Fibroblast of pulmonary artery (primary cell): ENCODE measurements around the gene FMN2.

Experiments used
- DNase-seq: peaks from one replicate; pipeline ENCODE4 v3.0.0-alpha.2; 2010; ENCODE audit warnings: low read depth
- H3K4me3 ChIP-seq: replicated peaks from 2 replicates; pipeline ENCODE4 v1.5.1; 2011; ENCODE audit warnings: low read depth, mild to moderate bottlenecking, control low read depth, low read length, moderate library complexity
- TF ChIP-seq, protein P1 (sequence below): IDR thresholded peaks from 2 replicates; pipeline ENCODE4 v1.5.1; 2011; ENCODE audit warnings: mild to moderate bottlenecking, control low read depth, low read length, inconsistent platforms; ENCODE audit errors: missing control alignments

Gene FMN2

GRCh38 chr1:240230816-240231215, 139.1 kb downstream of the FMN2 start:
- H3K4me3 ChIP-seq = no peak overlapping the region
- TF ChIP-seq, protein P1, sequence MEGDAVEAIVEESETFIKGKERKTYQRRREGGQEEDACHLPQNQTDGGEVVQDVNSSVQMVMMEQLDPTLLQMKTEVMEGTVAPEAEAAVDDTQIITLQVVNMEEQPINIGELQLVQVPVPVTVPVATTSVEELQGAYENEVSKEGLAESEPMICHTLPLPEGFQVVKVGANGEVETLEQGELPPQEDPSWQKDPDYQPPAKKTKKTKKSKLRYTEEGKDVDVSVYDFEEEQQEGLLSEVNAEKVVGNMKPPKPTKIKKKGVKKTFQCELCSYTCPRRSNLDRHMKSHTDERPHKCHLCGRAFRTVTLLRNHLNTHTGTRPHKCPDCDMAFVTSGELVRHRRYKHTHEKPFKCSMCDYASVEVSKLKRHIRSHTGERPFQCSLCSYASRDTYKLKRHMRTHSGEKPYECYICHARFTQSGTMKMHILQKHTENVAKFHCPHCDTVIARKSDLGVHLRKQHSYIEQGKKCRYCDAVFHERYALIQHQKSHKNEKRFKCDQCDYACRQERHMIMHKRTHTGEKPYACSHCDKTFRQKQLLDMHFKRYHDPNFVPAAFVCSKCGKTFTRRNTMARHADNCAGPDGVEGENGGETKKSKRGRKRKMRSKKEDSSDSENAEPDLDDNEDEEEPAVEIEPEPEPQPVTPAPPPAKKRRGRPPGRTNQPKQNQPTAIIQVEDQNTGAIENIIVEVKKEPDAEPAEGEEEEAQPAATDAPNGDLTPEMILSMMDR = no peak
- no peak for DNase-seq

DNA sequence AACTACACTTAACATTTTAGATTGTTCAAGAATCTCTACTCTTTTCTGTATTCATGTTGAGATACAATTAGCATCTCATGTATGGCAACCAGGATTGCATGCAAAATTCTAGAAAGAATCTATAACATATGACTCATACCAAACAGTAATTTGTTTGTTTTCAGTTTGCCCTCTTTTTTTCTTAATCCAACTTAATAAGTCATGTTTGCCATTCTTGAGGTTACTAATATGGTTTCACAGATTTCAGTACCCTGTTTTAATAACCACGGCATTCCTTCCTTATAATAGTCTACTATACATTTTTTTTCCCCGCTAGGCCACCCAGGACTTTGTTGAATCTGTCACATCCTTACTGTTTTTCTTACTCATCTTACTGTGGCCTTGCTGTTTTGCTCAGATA, 140.8 kb downstream of the FMN2 start:
- no peak overlapping the region for H3K4me3 ChIP-seq
- peak; percentile 6 for DNase-seq
- TF ChIP-seq, protein P1 = no peak

DNA sequence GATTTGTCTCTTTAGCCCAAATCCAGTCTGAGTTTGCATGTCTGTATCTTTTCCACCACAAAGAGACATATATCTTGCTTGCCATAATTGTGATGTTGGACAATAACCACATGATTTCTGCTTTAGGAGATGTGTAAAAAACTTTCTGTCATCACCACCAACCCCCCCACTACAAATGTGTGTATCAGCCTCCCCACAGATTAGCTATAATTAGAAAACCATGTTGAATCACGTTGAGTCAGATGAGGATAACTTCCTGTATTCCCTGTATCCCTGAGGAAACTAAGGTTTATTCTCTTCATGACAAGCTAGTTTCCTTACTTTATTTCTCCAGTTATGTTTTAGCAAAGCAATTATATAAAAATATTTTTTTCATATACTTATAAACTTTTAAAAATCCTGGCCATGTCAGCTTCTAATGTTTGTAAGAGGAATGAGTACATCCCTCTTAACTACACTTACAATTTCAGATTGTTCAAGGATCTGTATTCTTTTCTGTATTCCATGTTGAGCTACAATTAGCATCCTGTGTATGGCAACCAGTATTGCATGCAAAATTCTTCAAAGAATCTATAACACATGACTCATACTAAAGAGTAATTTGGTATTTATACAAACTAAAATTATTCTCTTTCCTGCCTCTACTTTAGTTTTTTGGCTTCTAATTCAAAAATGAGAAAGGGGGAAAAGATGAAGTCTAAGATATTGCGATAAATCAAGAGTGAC, 143.0 kb downstream of the FMN2 start:
- H3K4me3 ChIP-seq = no peak overlapping the region
- TF ChIP-seq, protein P1 = no peak
- DNase-seq = peak; percentile 41

DNA sequence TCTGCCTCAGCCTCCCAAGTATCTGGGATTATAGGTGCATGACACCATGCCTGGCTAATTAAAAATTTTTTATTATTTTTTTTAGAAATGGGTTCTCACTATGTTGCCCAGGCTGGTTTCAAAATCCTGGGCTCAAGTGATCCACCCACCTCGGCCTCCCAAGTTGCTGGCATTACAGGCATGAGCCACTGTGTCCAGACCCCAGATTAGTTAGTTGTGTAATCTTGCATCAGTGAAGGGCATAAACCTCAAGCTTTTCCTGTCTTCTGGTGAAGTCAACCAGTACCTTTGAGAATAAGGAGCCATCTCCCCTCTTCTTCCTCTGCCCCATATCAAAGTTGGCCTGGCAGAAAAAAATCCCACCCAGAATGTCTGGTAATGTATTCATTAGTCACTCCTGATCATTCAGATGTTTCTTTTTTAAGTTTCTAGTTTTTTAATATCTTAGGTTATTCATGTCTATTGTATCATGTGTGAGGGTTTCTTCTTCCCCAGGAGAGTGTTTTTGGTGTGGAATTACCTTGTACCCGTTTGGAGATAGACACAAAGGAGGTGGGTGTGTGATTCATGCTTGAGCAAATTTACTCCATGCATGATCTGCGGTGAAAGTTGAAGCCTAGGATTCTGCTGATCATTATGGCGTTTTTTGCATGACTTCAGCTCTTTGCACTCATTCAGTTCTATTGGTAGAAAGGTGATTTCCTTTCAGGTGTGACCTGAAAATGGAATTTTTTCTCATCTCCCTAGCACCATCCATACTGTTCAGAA, 144.0 kb downstream of the FMN2 start:
- TF ChIP-seq, protein P1 = no peak
- H3K4me3 ChIP-seq = no peak overlapping the region

GRCh38 chr1:240237305-240237721, 145.6 kb downstream of the FMN2 start:
- TF ChIP-seq, protein P1 = no peak
- no peak overlapping the region for H3K4me3 ChIP-seq
- DNase-seq = peak; percentile 16

More for the DNA sequence above, 144.0 kb downstream of the FMN2 start:
- peak; percentile 8 for DNase-seq

DNA sequence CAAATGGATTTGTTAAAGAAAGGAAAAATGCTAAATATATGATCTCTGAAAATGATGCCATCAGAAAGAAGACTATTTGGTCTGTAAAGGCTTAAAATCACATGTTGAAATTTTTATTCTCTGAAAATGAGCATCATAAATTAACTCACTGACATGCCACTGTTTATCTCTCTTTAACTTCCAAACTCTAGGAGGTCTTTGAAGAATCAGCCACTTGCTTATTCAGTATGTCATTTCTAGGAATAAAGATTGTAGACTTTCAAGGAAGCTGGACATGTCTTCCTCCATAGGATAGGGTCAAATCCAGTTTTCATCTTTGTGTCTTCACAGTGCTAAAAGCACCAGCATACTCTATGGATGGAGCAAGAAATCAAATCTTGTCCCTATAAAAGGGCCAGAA, 147.6 kb downstream of the FMN2 start:
- TF ChIP-seq, protein P1 = no peak
- no peak for DNase-seq
- H3K4me3 ChIP-seq = no peak overlapping the region
